K562 (cell line): ENCODE data around the gene BID. TPM values are rescaled to one million over a fixed set of nuclear protein-coding genes. Genes with fewer than 3 reads are reported as not detected.
A peak's percentile ranks its signal among the peaks of the same experiment; 100 is the strongest.

ENCODE experiments used
- ATAC-seq: fragments of 200-7000 bp; cut with Tn5 transposase; 3 replicates; pipeline ENCODE4 v1.9.1; 2020; ENCODE audit warnings: moderate library complexity
- BruUV-seq: library from RNA; stranded (reverse); fragments of 400-500 nt; replicated peaks from 2 replicates; lab custom pipeline; 2021; lab: Mats Ljungman, UMichigan
- CTCF ChIA-PET: fragments of 300-600 bp; formaldehyde crosslinking; extraction: SDS; loops from one replicate; lab custom pipeline; 2021; ENCODE audit warnings: low intra/inter-chr PET ratio; lab: Yijun Ruan, JAX
- POLR2A ChIA-PET: fragments of 300-600, 350-650 bp; sonication (Branson Sonifier 250); formaldehyde crosslinking; extraction: SDS; loops from one replicate; lab custom pipeline; 2021; ENCODE audit warnings: antibody characterized with exemption, inconsistent platforms; lab: Yijun Ruan, JAX
- DNase-seq, 4 experiments: peaks; one replicate each; pipeline versions ENCODE4 v3.0.0 to v3.0.0-alpha.2; 2011 to 2018; ENCODE audit warnings: low spot score in 3 of 4, mixed read lengths in 3 of 4; ENCODE audit errors: extremely low read depth in 1 of 4
- FAIRE-seq: peaks from 2 replicates; lab custom pipeline; 2011; peaks lifted over from hg19 to GRCh38; lab: Jason Lieb, UNC
- H2AFZ ChIP-seq: 2 replicates; pipeline ENCODE4 v1.6.0; 2011; ENCODE audit warnings: low read depth, low read length, control low read depth, inconsistent platforms
- H3K27ac ChIP-seq: fragments of 200-600 bp; 3 replicates; pipeline ENCODE4 v1.8.0; 2011; ENCODE audit warnings: low read depth, mild to moderate bottlenecking, control low read depth, inconsistent platforms, low read length, moderate library complexity, mixed read lengths; ENCODE audit errors: extremely low read depth
- H3K27me3 ChIP-seq, 2 experiments: fragments of 300-600 bp in 1 of 2; 2 replicates in 1 of 2; 3 replicates in 1 of 2; pipeline versions ENCODE4 v1.6.0 to v1.8.0; 2011; ENCODE audit warnings: inconsistent platforms in 2 of 2, low read length in 2 of 2, mild to moderate bottlenecking in 1 of 2, mixed read lengths in 1 of 2, moderate library complexity in 1 of 2; ENCODE audit not compliant: control insufficient read depth in 2 of 2, insufficient read depth in 2 of 2
- H3K36me3 ChIP-seq: fragments of 300-600 bp; 3 replicates; pipeline ENCODE4 v1.8.0; 2011; ENCODE audit warnings: mild to moderate bottlenecking, low read length, inconsistent platforms; ENCODE audit not compliant: control insufficient read depth, insufficient read depth
- H3K4me1 ChIP-seq, 2 experiments: fragments of 200-600 bp in 1 of 2; replicated peaks in 1 of 2; 2 replicates in 1 of 2; 3 replicates in 1 of 2; pipeline versions ENCODE4 v1.5.1 to v1.8.0; 2011; ENCODE audit warnings: inconsistent platforms in 2 of 2, low read length in 2 of 2, mild to moderate bottlenecking in 1 of 2, mixed read lengths in 1 of 2, moderate library complexity in 1 of 2; ENCODE audit not compliant: control insufficient read depth in 2 of 2, insufficient read depth in 2 of 2
- H3K4me2 ChIP-seq: 2 replicates; pipeline ENCODE4 v1.6.1; 2011; ENCODE audit warnings: low read length, control low read depth, inconsistent platforms, mixed read lengths; ENCODE audit not compliant: insufficient read depth
- H3K4me3 ChIP-seq: fragments of 200-600 bp; sonication (generic), shearing (Covaris generic); 2 replicates; pipeline ENCODE4 v1.5.1; 2016; ENCODE audit warnings: control low read depth, inconsistent platforms
- H3K79me2 ChIP-seq: fragments of 200-600 bp; 3 replicates; pipeline ENCODE4 v1.8.0; 2011; ENCODE audit warnings: low read length, inconsistent platforms; ENCODE audit not compliant: control insufficient read depth, insufficient read depth
- H3K9ac ChIP-seq, 2 experiments: 2 replicates each; pipeline versions ENCODE4 v1.6.0 to v1.6.1; 2011; ENCODE audit warnings: low read depth in 2 of 2, low read length in 2 of 2, control low read depth in 1 of 2, inconsistent platforms in 1 of 2, mild to moderate bottlenecking in 1 of 2, mixed read lengths in 1 of 2; ENCODE audit not compliant: insufficient read depth in 1 of 2
- H3K9me1 ChIP-seq: one replicate; pipeline ENCODE4 v1.6.0; 2011; ENCODE audit warnings: inconsistent platforms, mild to moderate bottlenecking, low read length, moderate library complexity; ENCODE audit not compliant: control insufficient read depth, insufficient read depth
- H3K9me3 ChIP-seq: replicated peaks from 2 replicates; pipeline ENCODE4 v1.5.1; 2011; ENCODE audit warnings: low read depth, low read length, inconsistent platforms; ENCODE audit not compliant: control insufficient read depth, insufficient read depth
- H4K20me1 ChIP-seq: replicated peaks from 2 replicates; pipeline ENCODE4 v1.6.1; 2011; ENCODE audit warnings: low read length, inconsistent platforms, mixed read lengths; ENCODE audit not compliant: control insufficient read depth, insufficient read depth
- ATF6 ChIP-seq: sonication (generic); formaldehyde crosslinking; IDR thresholded peaks from 2 replicates; pipeline ENCODE4 v1.4.0; 2020; ENCODE audit warnings: mild to moderate bottlenecking, missing genetic modification reagents
- CC2D1A ChIP-seq: fragments of 450-650 bp; IDR thresholded peaks from 2 replicates; pipeline ENCODE4 v1.6.1; 2017; ENCODE audit warnings: mild to moderate bottlenecking
- CHCHD3 ChIP-seq: fragments of 250-450 bp; sonication (Bioruptor Pico); IDR thresholded peaks from 2 replicates; pipeline ENCODE4 v2.1.2; 2022; ENCODE audit warnings: mild to moderate bottlenecking
- HMBOX1 ChIP-seq: sonication (generic); IDR thresholded peaks from 2 replicates; pipeline ENCODE4 v1.6.1; 2016
- JUND ChIP-seq, 2 experiments: IDR thresholded peaks; 2 replicates in 1 of 2; 3 replicates in 1 of 2; pipeline ENCODE4 v1.6.1; 2011; ENCODE audit warnings: borderline replicate concordance in 2 of 2, low read depth in 2 of 2, low read length in 2 of 2, improper control_type of control experiment in 1 of 2, missing biosample characterization in 1 of 2, missing genetic modification characterization in 1 of 2, missing genetic modification reagents in 1 of 2
- KAT7 ChIP-seq: sonication (generic); formaldehyde crosslinking; IDR thresholded peaks from 2 replicates; pipeline ENCODE4 v1.8.0; 2022; ENCODE audit warnings: missing genetic modification reagents, mild to moderate bottlenecking, borderline replicate concordance
- KDM5B ChIP-seq: fragments of 200-600 bp; sonication (generic); IDR thresholded peaks from 2 replicates; pipeline ENCODE4 v1.6.1; 2012; ENCODE audit warnings: low read depth, mild to moderate bottlenecking, moderate library complexity, low read length, control low read depth, inconsistent platforms; ENCODE audit not compliant: insufficient replicate concordance
- PRDM10 ChIP-seq: fragments of 450-650 bp; IDR thresholded peaks from 2 replicates; pipeline ENCODE4 v1.6.1; 2018; ENCODE audit not compliant: partially characterized antibody
- RBM25 ChIP-seq: fragments of 200-400 bp; formaldehyde crosslinking; IDR thresholded peaks from 2 replicates; pipeline ENCODE4 v1.6.1; 2018; ENCODE audit warnings: low read length, low read depth, moderate library complexity; ENCODE audit not compliant: severe bottlenecking
- SMAD2 ChIP-seq: fragments of 150-350 bp; IDR thresholded peaks from 2 replicates; pipeline ENCODE4 v1.6.1; 2014; ENCODE audit warnings: low read depth, mild to moderate bottlenecking, low read length
- TEAD4 ChIP-seq, 2 experiments: sonication (generic) in 1 of 2; formaldehyde crosslinking in 1 of 2; IDR thresholded peaks; 2 replicates each; pipeline versions ENCODE4 v1.6.1 to v1.8.0; 2012 to 2022; ENCODE audit warnings: borderline replicate concordance in 1 of 2, inconsistent platforms in 1 of 2, low read length in 1 of 2, mild to moderate bottlenecking in 1 of 2, missing genetic modification reagents in 1 of 2
- ZBED1 ChIP-seq: IDR thresholded peaks from 2 replicates; pipeline ENCODE4 v1.6.1; 2014
- ZNF274 ChIP-seq: IDR thresholded peaks from 2 replicates; pipeline ENCODE4 v1.6.1; 2011; ENCODE audit warnings: low read depth, mild to moderate bottlenecking, low read length, moderate library complexity, borderline replicate concordance
- ZNF766 ChIP-seq: fragments of 200-800 bp; sonication (Bioruptor generic); conservative IDR thresholded peaks from 2 replicates; pipeline ENCODE4 v1.6.1; 2016; ENCODE audit warnings: missing genetic modification characterization, missing compliant biosample characterization
- WGBS: fragments of 100-300 bp; shearing (Covaris generic); methylation state at CpG from one replicate; pipeline ENCODE4 v1.1.6; 2016; ENCODE audit warnings: low coverage, mixed read lengths; ENCODE audit not compliant: insufficient coverage; ENCODE audit errors: missing lambda C conversion rate; 5-methylcytosine and 5-hydroxymethylcytosine counted together
- in situ Hi-C: fragments of 300-500 bp; cut with MboI; formaldehyde crosslinking; loops from 4 replicates; pipeline ENCODE4 v1.15.0; 2018; ENCODE audit warnings: inconsistent platforms, mixed read lengths
- intact Hi-C: fragments of 100-400 bp; cut with micrococcal nuclease; formaldehyde crosslinking; loops from 2 replicates; pipeline ENCODE4 v1.14.2; 2022
- polyA plus RNA-seq, 8 experiments: library from polyadenylated mRNA; depleted of rRNA in 4 of 8; stranded (reverse) in 5 of 8; unstranded in 3 of 8; fragments of >200 nt; fragmentation: Nextera tagmentation in 2 of 8; fragmentation: Illumina TruSeq in 1 of 8; extraction: Ambion mirVana in 2 of 8; extraction: Trizol in 1 of 8; gene quantifications; 2 replicates each; pipeline versions ENCODE4 v1.2.1 to v1.2.3, GENCODE V29; 2011 to 2014; ENCODE audit warnings: inconsistent platforms in 1 of 8, missing spikeins in 1 of 8
- total RNA-seq, 7 experiments: library from RNA; depleted of rRNA in 6 of 7; stranded (reverse); fragments of >200 nt in 6 of 7; fragmentation: Illumina TruSeq in 2 of 7; extraction: Trizol in 2 of 7; gene quantifications; 2 replicates each; pipeline versions ENCODE4 v1.2.1 to v1.2.3, GENCODE V29; 2011 to 2021; ENCODE audit warnings: low replicate concordance in 1 of 7

The BID gene
- total and polyA plus RNA-seq, 9 of the 15 experiments (the other 6 are each of a cell fraction or from before 2014, with no cell fraction given) = 5.2 to 209 (median 63.7) TPM

GRCh38 chr22:17775781-17776465 is 1.7 kb upstream of the BID start:
- WGBS = 71% methylated on average over 10 of the region's 10 CpGs
- Histone ChIP-seq H3K9ac (peak overlapping the region in 1 of 2 experiments; percentile 14; a peak in 1 of 4 replicates), H3K4me2 (no peak overlapping the region), H3K36me3 (peaks cover 15% of the 10 kb centered on the region; the same call in 2 of the 3 replicates), H3K79me2 (peaks cover 30% of the 10 kb centered on the region), H3K9me3 (no peaks in the 10 kb centered on the region), H3K9me1 (no peaks in the 10 kb centered on the region), H3K4me3 (no peak overlapping the region), H4K20me1 (peaks cover 23% of the 10 kb centered on the region), H2AFZ (no peak overlapping the region), H3K4me1 (peaks cover 23 to 76% of the 10 kb centered on the region in 2 experiments), H3K27me3 (no peaks in the 10 kb centered on the region), H3K27ac (no peak overlapping the region)
- ChIA-PET CTCF (interaction anchor here (0.6 kb wide), 1 partner anchor 149 kb away, joined by 3 read pairs; no protein-coding TSS in a partner anchor), POLR2A (interaction anchor here (7.0 kb wide), 1 partner anchor 10 kb away, joined by 54 read pairs; no protein-coding TSS in a partner anchor)
- DNase-seq = no peak
- intact Hi-C loops (loop anchor here (10.0 kb wide), 1 partner anchor 289 kb away; no protein-coding TSS in a partner anchor), in situ Hi-C loops (no loop called here)
- BruUV-seq = no TSS peak
- FAIRE-seq = no peak
- no peak for ATAC-seq
- TF ChIP-seq KAT7 (CRISPR knock-in tag) = no peak
- no peak for TF ChIP-seq SMAD2
- TF ChIP-seq CHCHD3 (CRISPR knock-in tag) = no peak
- TF ChIP-seq CC2D1A = no peak
- TF ChIP-seq PRDM10 = no peak
- no peak for TF ChIP-seq HMBOX1
- no peak for TF ChIP-seq TEAD4 (IDR thresholded peaks at IDR 0.05; ENCODE audit: low read length)
- no peak for TF ChIP-seq TEAD4 (CRISPR knock-in tag; IDR thresholded peaks at IDR 0.05; ENCODE audit: borderline replicate concordance)
- no peak for TF ChIP-seq JUND (IDR thresholded peaks at IDR 0.05; ENCODE audit: borderline replicate concordance, low read depth, low read length)
- no peak for TF ChIP-seq JUND (tag; IDR thresholded peaks at IDR 0.05; ENCODE audit: borderline replicate concordance, low read depth, low read length)
- no peak for TF ChIP-seq KDM5B
- no peak for TF ChIP-seq RBM25
- no peak for TF ChIP-seq ZNF274
- no peak for TF ChIP-seq ATF6 (CRISPR knock-in tag)
- no peak for TF ChIP-seq ZBED1
- TF ChIP-seq ZNF766 = no peak
